GM19099 (cell line): ENCODE results near the gene NBEAL1.
A peak's percentile ranks its signal among the peaks of the same experiment; 100 is the strongest.

ENCODE experiments used
- POLR2A ChIP-seq: IDR thresholded peaks from 3 replicates; pipeline ENCODE4 v1.6.1; 2011; ENCODE audit warnings: low read depth; ENCODE audit not compliant: insufficient read length; ENCODE audit errors: extremely low read depth

The NBEAL1 gene

GRCh38 chr2:203191961-203192360, 177.3 kb downstream of the NBEAL1 start:
- TF ChIP-seq POLR2A, result no peak

- TF ChIP-seq POLR2A, result no peak
Observed at GRCh38 chr2:203195331-203196036, 180.8 kb downstream of the NBEAL1 start.

- TF ChIP-seq POLR2A, result no peak
Observed at GRCh38 chr2:203200866-203201265, 186.2 kb downstream of the NBEAL1 start.

GRCh38 chr2:203201426-203201825, 186.8 kb downstream of the NBEAL1 start:
- TF ChIP-seq POLR2A, result no peak

- no peak for TF ChIP-seq POLR2A
Observed at GRCh38 chr2:203209538-203209937, 194.9 kb downstream of the NBEAL1 start.

- no peak for TF ChIP-seq POLR2A
Observed at GRCh38 chr2:203225423-203226039, 210.9 kb downstream of the NBEAL1 start.

GRCh38 chr2:203237346-203238238, 222.9 kb downstream of the NBEAL1 start:
- TF ChIP-seq POLR2A, result no peak

- no peak for TF ChIP-seq POLR2A
Observed at GRCh38 chr2:203238292-203238703, 223.6 kb downstream of the NBEAL1 start.

GRCh38 chr2:203238704-203239526, 224.2 kb downstream of the NBEAL1 start, which contains the start of gene CYP20A1:
Gene CYP20A1, plus strand, starts transcription at chr2:203239018. Its CDS starts 45 bp downstream, at chr2:203239063.
- peak; percentile 98 for TF ChIP-seq POLR2A

GRCh38 chr2:203240491-203240890, 225.8 kb downstream of the NBEAL1 start:
- TF ChIP-seq POLR2A, result no peak

GRCh38 chr2:203242518-203242917, 227.8 kb downstream of the NBEAL1 start:
- no peak for TF ChIP-seq POLR2A

GRCh38 chr2:203246646-203247045, 232.0 kb downstream of the NBEAL1 start:
- TF ChIP-seq POLR2A, result no peak

- TF ChIP-seq POLR2A, result no peak
Observed at GRCh38 chr2:203252818-203253217, 238.1 kb downstream of the NBEAL1 start.

- no peak for TF ChIP-seq POLR2A
Observed at GRCh38 chr2:203261326-203262159, 246.9 kb downstream of the NBEAL1 start.
